HAP-1 (cell line): ENCODE results near the gene NMT1.
"Not testable (repeated sequence)": the region's sequence is repeated elsewhere in the genome, so short reads cannot be mapped to it uniquely, and the experiment has no call there.

Experiments
- DNase-seq, 2 experiments: peaks; one replicate each; pipeline ENCODE4 v3.0.0-alpha.2; 2016 to 2020; ENCODE audit warnings: low spot score in 2 of 2
- H3K27me3 ChIP-seq: fragments of 250-450 bp; sonication (Bioruptor Pico); 2 replicates; pipeline ENCODE4 v1.5.1; 2020; ENCODE audit warnings: low read depth, mild to moderate bottlenecking, moderate library complexity
- H3K36me3 ChIP-seq: fragments of 250-450 bp; sonication (Bioruptor Pico); replicated peaks from 2 replicates; pipeline ENCODE4 v1.5.1; 2020; ENCODE audit warnings: mild to moderate bottlenecking
- H3K4me1 ChIP-seq: fragments of 250-450 bp; sonication (Bioruptor Pico); 2 replicates; pipeline ENCODE4 v1.5.1; 2020; ENCODE audit warnings: mild to moderate bottlenecking
- H3K4me3 ChIP-seq: fragments of 250-450 bp; sonication (Bioruptor Pico); 2 replicates; pipeline ENCODE4 v1.5.1; 2020; ENCODE audit warnings: mild to moderate bottlenecking, moderate library complexity
- H3K9me3 ChIP-seq: fragments of 250-450 bp; sonication (Bioruptor Pico); 2 replicates; pipeline ENCODE4 v1.5.1; 2020; ENCODE audit warnings: mild to moderate bottlenecking, moderate library complexity
- in situ Hi-C: fragments of 300-500 bp; cut with MboI; formaldehyde crosslinking; loops from 3 replicates; pipeline ENCODE4 v1.14.3; 2020; ENCODE audit warnings: low sequenced_read_pairs, inconsistent platforms, mixed read lengths

The NMT1 gene

DNA sequence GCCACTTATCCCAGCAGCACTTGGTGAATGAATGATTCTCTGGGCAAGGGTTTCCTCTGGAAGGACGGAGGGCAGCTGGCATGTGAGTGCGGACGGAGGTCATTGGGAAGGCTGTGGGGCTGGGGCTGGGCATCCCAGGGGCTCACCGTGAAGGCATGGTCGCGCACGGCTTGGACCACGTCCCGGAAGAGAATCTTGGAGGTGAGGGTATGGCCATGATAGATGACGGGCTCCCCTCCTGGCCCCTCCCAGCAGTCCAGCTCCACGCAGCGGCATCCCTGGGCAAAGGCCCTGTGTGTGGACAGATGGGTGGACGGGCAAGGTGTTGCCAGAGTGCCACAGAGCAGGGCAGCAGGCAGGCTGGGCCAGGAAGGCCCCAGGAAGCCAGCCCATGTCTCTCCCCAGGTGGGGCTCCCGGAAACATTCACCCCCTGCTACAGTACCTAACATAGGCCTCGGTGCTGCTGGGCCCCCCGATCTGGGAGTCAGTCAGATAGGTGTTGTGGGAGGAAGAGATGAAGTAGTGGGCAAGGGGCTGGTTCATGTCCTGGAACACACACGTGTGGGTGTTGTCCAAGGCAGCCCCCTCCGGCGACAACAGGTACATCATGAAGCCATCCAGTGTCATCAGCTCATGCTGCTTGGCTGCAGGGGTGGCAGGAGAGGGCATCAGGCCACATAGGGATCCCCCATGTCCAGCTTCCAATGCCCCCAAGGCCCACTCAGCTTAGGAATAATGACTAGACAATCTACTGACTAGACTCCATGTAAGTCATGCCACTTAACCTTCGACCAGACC, 56.9 kb downstream of the NMT1 start:
- Histone ChIP-seq H3K4me1 (no peaks in the 10 kb centered on the region), H3K27me3 (no peaks in the 10 kb centered on the region), H3K9me3 (no peaks in the 10 kb centered on the region), H3K4me3 (no peak overlapping the region), H3K36me3 (no peaks in the 10 kb centered on the region)
- in situ Hi-C loops, result no loop called here
- no peak for DNase-seq

DNA sequence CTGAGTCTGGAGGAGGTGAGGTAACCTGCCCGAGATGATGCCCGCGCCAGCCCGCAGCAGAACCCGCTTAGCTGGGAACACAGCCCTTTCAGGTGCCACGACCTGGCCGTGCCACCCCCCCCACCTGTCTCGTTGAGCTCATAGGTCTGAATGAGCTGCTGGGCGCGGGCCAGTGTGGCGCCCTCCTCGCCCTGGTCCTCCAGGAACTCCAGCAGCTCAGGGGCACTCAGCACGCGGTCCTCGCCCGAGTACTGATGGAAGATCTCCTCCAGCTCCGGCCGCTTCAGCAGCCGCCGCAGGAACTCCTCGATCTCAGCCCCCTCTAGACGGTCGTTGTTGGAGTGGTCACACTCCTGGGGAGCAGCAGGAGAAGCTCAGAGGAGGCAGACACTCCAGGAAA, 57.6 kb downstream of the NMT1 start:
- no peaks in the 10 kb centered on the region for H3K4me1 ChIP-seq
- H3K27me3 ChIP-seq, result no peaks in the 10 kb centered on the region
- H3K36me3 ChIP-seq, result no peaks in the 10 kb centered on the region
- in situ Hi-C loops, result no loop called here
- H3K9me3 ChIP-seq, result no peaks in the 10 kb centered on the region
- DNase-seq, result no peak
- H3K4me3 ChIP-seq, result no peak overlapping the region

DNA sequence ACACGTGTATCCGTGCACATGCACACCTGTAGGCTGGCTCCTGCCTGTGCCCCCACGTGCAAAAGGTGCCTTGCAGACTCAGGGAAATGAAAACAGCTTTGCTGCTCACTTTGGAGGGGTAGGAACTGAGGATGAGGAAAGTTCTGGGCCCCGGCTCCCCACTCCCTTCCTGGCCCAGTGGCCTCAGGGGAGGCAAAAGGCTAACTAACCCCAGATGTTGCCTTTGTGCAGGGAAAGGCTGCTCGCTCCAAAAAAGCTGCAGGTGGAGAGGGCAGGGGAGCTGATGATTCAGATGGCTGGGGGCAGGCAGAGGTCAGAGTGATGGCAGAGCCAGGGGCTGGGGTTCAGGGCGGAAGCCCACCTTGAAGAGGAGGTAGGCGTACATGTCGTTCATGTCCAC, 58.8 kb downstream of the NMT1 start:
- no peak for DNase-seq
- in situ Hi-C loops, result loop anchor here (10.0 kb wide), 1 partner anchor 45 kb away; no protein-coding TSS in a partner anchor
- Histone ChIP-seq H3K27me3 (no peaks in the 10 kb centered on the region), H3K4me1 (no peaks in the 10 kb centered on the region), H3K9me3 (no peaks in the 10 kb centered on the region), H3K4me3 (no peak overlapping the region), H3K36me3 (no peaks in the 10 kb centered on the region)

DNA sequence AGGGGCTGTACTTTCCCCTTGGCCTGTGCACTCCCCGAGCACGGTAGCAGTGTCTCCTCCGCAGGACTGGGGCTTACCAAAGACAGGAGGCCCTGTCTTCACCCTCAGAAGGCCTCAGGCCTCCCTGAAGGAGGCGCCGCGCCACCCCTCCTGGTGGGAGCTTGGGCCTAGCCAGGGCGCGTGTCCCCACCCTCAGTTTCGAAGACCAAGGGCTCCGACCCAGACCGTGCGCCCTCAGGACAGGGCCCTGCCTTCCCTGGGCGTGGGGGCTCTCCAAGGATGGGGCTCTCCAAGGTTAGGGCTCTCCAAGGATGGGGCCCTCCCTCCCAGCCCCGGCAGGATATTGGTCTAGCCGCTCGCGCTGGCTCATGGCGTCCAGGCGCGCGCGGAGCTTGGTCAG, 59.4 kb downstream of the NMT1 start:
- in situ Hi-C loops, result loop anchor here (10.0 kb wide), 1 partner anchor 46 kb away; no protein-coding TSS in a partner anchor
- no peaks in the 10 kb centered on the region for H3K9me3 ChIP-seq
- no peaks in the 10 kb centered on the region for H3K36me3 ChIP-seq
- H3K4me1 ChIP-seq, result no peaks in the 10 kb centered on the region
- no peak for DNase-seq
- H3K4me3 ChIP-seq, result no peak overlapping the region
- H3K27me3 ChIP-seq, result no peaks in the 10 kb centered on the region

DNA sequence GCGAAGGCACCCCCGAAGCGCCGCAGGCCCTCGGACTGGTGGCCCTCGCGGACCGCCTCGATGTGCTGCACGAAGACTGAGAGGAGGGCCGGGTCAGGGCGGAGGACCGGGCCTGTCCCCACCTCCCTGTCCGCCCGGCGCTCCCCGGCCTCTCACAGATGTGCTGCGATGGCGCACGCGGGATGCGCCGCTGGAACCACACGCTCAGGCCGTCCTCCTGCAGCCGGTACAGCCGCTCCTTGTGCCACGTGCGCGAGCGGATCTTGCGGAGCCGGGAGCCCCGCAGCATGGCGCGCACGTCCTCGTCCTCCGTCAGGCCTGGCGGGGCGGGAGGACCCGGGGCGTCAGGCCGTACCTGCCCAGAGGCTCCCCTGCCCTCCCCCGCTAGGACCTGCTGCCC, 59.9 kb downstream of the NMT1 start:
- no peaks in the 10 kb centered on the region for H3K36me3 ChIP-seq
- no peaks in the 10 kb centered on the region for H3K27me3 ChIP-seq
- H3K4me3 ChIP-seq, result no peak overlapping the region
- DNase-seq, result no peak
- no peaks in the 10 kb centered on the region for H3K4me1 ChIP-seq
- no peaks in the 10 kb centered on the region for H3K9me3 ChIP-seq
- in situ Hi-C loops, result loop anchor here (10.0 kb wide), 1 partner anchor 46 kb away; no protein-coding TSS in a partner anchor

DNA sequence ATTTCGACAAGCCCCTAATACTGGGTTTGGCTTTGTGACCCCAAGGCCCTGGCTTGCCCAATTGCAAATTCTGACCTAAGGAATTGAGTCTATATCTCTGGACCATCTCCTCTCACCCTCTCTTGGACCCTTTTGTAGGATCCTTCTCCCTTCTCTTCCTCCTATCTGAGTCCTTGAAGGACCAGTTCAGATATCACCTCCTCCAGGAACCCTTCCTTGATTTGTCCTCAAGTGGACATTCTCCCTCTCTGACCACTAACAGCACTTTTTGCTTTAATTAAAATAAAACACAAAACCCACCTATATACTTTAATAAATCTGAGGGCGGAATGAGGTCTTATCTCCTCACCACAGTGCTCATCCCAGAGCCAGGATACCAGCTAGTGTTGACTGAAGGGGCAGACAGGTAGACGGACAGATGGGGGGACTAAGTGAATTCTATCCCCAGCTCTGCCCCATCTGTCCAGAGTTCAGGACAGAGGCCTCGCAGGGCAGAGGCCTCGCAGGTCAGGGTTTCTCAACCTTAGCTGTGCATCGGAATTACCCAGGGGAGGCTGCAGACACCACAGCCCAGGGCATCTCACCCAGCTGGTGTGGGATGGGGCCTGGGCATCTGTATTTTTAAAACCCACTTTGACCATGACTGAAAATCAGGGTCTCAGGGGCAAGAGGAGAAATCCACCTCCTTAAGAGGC, 62.1 kb downstream of the NMT1 start:
- no peak overlapping the region for H3K4me3 ChIP-seq
- H3K9me3 ChIP-seq, result no peaks in the 10 kb centered on the region
- no peak for DNase-seq
- H3K4me1 ChIP-seq, result no peaks in the 10 kb centered on the region
- no peaks in the 10 kb centered on the region for H3K36me3 ChIP-seq
- H3K27me3 ChIP-seq, result no peaks in the 10 kb centered on the region
- in situ Hi-C loops, result loop anchor here (10.0 kb wide), 1 partner anchor 48 kb away; no protein-coding TSS in a partner anchor

DNA sequence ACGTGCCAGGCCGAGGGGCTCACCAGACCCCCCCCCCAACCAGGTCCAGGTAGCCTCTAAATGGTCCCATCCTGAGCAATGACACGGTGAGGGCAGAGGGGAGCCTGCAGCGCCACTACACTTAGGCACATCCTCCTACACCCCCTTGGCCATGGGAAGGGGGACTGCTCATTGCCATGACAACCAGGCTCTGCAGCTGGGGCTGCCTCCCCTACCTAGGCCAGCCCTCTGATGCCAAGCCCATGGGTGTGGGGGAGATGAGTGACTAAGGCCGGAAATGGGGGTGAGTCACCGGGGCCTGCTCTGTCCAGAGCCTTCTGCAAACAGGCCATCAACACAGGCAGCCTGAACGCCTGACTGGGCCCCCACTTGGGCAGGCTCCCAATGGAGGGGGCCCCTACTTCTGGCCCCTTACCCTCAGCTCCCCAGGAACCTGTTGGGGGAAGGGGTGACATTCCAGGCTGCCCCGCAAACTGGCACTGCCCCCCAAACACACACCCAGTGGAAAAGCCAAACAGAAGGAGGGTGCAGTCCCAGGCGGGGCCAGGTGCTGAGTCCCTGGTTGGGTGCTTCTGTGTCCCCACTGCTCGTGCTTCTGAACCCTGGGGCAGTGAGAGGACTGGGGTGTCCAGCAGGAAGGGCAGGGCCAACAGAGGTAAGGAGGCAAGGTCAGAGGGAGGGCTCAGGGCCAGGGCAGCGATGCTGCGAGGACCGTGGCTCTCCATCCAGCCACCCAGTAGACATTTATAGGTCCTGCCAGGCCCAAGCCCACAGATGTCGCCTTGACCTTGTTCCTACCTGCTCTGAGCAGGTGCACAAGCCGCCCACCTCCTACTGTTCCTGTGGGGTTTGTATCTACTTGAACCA, 63.0 kb downstream of the NMT1 start:
- Histone ChIP-seq H3K36me3 (no peaks in the 10 kb centered on the region), H3K27me3 (no peaks in the 10 kb centered on the region), H3K4me1 (no peaks in the 10 kb centered on the region), H3K9me3 (no peaks in the 10 kb centered on the region), H3K4me3 (no peak overlapping the region)
- in situ Hi-C loops, result loop anchor here (10.0 kb wide), 1 partner anchor 49 kb away; no protein-coding TSS in a partner anchor
- DNase-seq, result no peak

DNA sequence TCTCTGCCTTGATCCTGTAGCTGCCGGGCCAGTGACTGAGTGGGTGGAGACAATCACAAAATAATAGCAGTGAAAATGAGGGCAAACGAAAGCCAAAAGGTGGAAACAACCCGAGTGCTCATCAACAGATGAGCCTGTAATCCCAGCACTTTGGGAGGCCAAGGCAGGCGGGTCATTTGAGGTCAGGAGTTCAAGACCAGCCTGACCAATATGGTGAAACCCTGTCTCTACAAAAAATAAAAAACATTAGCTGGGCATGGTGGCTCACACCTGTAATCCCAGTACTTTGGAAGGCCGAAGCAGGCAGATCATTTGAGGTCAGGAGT, 63.6 kb downstream of the NMT1 start:
- in situ Hi-C loops, result loop anchor here (10.0 kb wide), 1 partner anchor 50 kb away; no protein-coding TSS in a partner anchor
- DNase-seq, H3K4me1 ChIP-seq, H3K4me3 ChIP-seq, H3K27me3 ChIP-seq, H3K9me3 ChIP-seq, H3K36me3 ChIP-seq: not testable (repeated sequence)

DNA sequence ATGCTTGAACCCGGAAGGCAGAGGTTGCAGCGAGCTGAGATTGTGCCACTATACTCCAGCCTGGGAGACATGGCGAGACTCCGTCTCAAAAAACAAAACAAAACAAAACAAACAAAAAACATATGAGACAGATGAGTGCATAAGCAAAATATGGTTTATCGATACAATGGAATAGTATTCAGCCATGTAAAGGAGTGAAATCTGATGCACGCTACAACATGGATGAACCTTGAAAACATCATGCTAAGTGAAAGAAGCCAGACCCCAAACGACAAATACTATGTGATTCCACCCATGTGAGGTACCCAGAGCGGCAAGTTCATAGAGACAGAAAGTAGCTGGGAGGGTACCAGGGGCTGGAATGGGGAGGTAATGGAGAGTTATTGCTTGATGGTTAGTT, 64.4 kb downstream of the NMT1 start:
- in situ Hi-C loops, result loop anchor here (10.0 kb wide), 1 partner anchor 51 kb away; no protein-coding TSS in a partner anchor
- H3K9me3 ChIP-seq, result no peaks in the 10 kb centered on the region
- H3K4me3 ChIP-seq, result no peak overlapping the region
- no peaks in the 10 kb centered on the region for H3K27me3 ChIP-seq
- H3K4me1 ChIP-seq, result peaks cover 8% of the 10 kb centered on the region
- DNase-seq, result no peak
- no peaks in the 10 kb centered on the region for H3K36me3 ChIP-seq

DNA sequence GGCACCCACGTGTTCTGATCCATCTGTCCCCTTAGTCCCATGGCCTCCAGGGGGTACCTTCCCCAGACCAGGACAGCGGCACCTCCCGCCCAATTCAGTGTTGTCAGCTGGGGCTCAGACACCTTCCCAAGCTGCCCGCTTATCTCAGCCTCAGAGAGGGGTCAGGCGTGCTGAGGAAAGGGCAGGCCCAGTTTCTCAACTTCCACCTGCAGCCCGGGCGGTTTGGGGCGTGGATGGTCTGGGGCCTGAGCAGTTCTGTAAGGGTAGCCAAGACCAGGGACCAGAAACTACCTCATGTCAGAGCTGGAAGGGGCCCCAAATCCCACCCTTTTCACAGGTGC, 66.1 kb downstream of the NMT1 start:
- Histone ChIP-seq H3K27me3 (no peaks in the 10 kb centered on the region), H3K4me3 (no peak overlapping the region), H3K9me3 (no peaks in the 10 kb centered on the region), H3K4me1 (peaks cover 15% of the 10 kb centered on the region), H3K36me3 (no peaks in the 10 kb centered on the region)
- no peak for DNase-seq
- in situ Hi-C loops, result loop anchor here (10.0 kb wide), 1 partner anchor 52 kb away; no protein-coding TSS in a partner anchor

DNA sequence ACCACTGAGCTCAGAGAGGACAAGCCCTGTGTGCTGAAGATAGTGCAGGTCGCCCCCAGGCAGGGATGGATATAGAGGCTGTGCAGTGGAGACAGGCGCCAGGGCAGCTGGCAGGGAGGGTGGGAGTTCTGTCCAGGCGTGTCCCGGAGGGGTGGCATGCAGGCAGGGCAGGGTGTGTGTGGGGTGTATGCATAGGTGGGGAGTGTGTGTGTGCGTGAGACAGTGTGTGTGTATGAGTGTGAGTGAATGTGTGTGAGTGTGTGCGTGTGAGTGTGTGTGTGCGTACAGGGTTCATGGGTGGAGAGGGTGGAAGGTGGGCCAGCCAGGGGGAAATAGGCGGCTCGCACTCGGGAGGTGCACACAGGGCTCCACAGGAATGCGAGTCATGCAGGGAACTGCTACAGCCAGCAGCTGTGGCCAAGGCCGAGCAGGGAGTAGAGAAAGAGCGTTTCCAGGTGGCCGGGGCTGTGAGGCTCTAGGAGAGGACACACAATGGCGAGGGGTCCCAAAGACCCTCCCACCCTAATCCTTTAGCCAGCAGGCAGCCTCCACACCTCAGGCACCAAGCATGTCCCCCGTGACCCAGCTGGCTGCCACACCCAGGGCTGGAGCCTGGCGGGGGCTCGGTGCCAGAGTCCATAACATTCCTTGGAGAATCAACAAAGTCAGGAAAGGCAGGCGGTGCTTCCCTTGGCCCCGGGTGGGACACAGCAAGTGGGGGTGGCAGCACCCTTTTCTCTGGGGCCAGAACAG, 66.6 kb downstream of the NMT1 start:
- DNase-seq, result no peak
- Histone ChIP-seq H3K4me3 (no peak overlapping the region), H3K9me3 (no peaks in the 10 kb centered on the region), H3K27me3 (no peaks in the 10 kb centered on the region), H3K4me1 (peaks cover 15% of the 10 kb centered on the region), H3K36me3 (no peaks in the 10 kb centered on the region)
- in situ Hi-C loops, result loop anchor here (10.0 kb wide), 1 partner anchor 53 kb away; no protein-coding TSS in a partner anchor

DNA sequence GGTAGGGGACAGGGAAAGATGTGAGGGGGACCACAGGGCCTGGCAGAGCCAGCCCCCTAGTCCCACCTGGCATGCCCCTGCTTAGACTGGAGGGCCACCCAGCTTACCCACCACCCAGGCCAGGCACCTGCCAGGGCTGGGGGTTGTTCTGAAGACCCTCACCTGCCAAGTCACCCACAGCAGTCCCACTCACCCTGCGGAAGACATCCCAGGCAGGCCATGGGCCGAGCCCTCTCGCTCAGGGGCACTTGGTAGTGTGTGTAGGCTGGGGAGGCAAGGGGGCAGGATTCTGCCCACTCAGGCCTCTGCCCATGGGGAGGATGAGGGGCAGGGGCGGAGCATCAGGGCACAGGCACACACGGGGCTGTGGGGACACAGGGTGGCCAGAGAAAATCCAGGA, 67.2 kb downstream of the NMT1 start:
- in situ Hi-C loops, result loop anchor here (10.0 kb wide), 1 partner anchor 54 kb away; no protein-coding TSS in a partner anchor
- H3K4me1 ChIP-seq, result peaks cover 15% of the 10 kb centered on the region

DNA sequence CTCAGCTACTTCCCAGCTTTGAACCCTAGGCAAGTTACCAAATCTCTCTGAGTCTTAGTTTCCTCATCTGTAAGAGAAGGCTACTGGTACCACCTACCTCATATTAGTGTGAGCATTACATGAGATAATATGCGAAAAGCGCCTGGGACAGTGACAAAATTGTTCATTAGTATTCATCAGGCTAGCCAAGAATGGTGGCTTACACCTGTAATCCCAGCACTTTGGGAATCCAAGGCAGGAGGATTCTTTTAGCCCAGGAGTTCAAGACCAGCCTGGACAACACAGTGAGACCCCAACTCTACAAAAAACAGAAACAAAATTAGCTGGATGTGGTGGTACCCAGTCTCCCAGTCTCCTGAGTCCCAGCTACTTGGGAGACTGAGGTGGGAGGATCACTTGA, 67.9 kb downstream of the NMT1 start:
- Histone ChIP-seq H3K9me3 (no peaks in the 10 kb centered on the region), H3K36me3 (no peaks in the 10 kb centered on the region), H3K4me1 (peaks cover 15% of the 10 kb centered on the region), H3K4me3 (no peak overlapping the region), H3K27me3 (no peaks in the 10 kb centered on the region)
- in situ Hi-C loops, result loop anchor here (10.0 kb wide), 1 partner anchor 54 kb away; no protein-coding TSS in a partner anchor
- no peak for DNase-seq

More for the DNA sequence above, 67.2 kb downstream of the NMT1 start:
- no peaks in the 10 kb centered on the region for H3K36me3 ChIP-seq
- H3K4me3 ChIP-seq, result no peak overlapping the region
- H3K27me3 ChIP-seq, result no peaks in the 10 kb centered on the region
- DNase-seq, result no peak
- H3K9me3 ChIP-seq, result no peaks in the 10 kb centered on the region
